Retinal pigment epithelial cell (primary cell): Measurements from ENCODE around the gene CRIP2.

ENCODE experiments used
- DNase-seq: peaks from one replicate; pipeline ENCODE4 v3.0.0-alpha.2; 2010; ENCODE audit warnings: low read depth
- H3K4me3 ChIP-seq: 2 replicates; pipeline ENCODE4 v1.5.1; 2011; ENCODE audit warnings: mild to moderate bottlenecking, low read length, control low read depth, moderate library complexity
- CTCF ChIP-seq: conservative IDR thresholded peaks from 2 replicates; pipeline ENCODE4 v1.5.1; 2011; ENCODE audit warnings: low read depth, low read length, control low read depth, inconsistent platforms

The CRIP2 gene

GRCh38 chr14:105437723-105438500 is 36.7 kb upstream of the CRIP2 start:
- H3K4me3 ChIP-seq = no peak overlapping the region
- no peak for DNase-seq
- no peak for TF ChIP-seq CTCF

GRCh38 chr14:105439179-105439578 is 35.4 kb upstream of the CRIP2 start:
- no peak for TF ChIP-seq CTCF
- no peak for DNase-seq

GRCh38 chr14:105439710-105440553 is 34.7 kb upstream of the CRIP2 start:
- DNase-seq = no peak
- TF ChIP-seq CTCF = no peak
- no peak overlapping the region for H3K4me3 ChIP-seq

More at GRCh38 chr14:105439179-105439578, 35.4 kb upstream of the CRIP2 start:
- H3K4me3 ChIP-seq = no peak overlapping the region

- TF ChIP-seq CTCF = no peak
- no peak for DNase-seq
- H3K4me3 ChIP-seq = no peak overlapping the region
Measured at GRCh38 chr14:105440554-105440900, 34.1 kb upstream of the CRIP2 start.

GRCh38 chr14:105440992-105441391 is 33.6 kb upstream of the CRIP2 start:
- H3K4me3 ChIP-seq = no peak overlapping the region
- DNase-seq = no peak
- TF ChIP-seq CTCF = no peak

GRCh38 chr14:105442125-105442524 is 32.5 kb upstream of the CRIP2 start:
- no peak for TF ChIP-seq CTCF
- H3K4me3 ChIP-seq = no peak overlapping the region
- DNase-seq = no peak
